ENCODE data around the gene STK16. TPM values are rescaled to one million over a fixed set of nuclear protein-coding genes. Genes with fewer than 3 reads are reported as not detected.

STK16 gene
- total and polyA plus RNA-seq, 2 of the 13 experiments (the other 11 are each of a cell fraction or from before 2014, with no cell fraction given): 28.0 to 50.9 TPM

- TF ChIP-seq ZBTB44 (CRISPR knock-in tag; IDR thresholded peaks at IDR 0.05) (no peak), PAXIP1 (CRISPR knock-in tag; conservative IDR thresholded peaks at IDR 0.05) (no peak), SNAPC5 (CRISPR knock-in tag; IDR thresholded peaks at IDR 0.05; ENCODE audit: borderline replicate concordance) (no peak), ZNF691 (CRISPR knock-in tag; IDR thresholded peaks at IDR 0.05; ENCODE audit: borderline replicate concordance, low read depth) (no peak), ZNF720 (CRISPR knock-in tag; IDR thresholded peaks at IDR 0.05) (no peak), GATAD1 (CRISPR knock-in tag; IDR thresholded peaks at IDR 0.05) (no peak), ZBTB26 (CRISPR knock-in tag; IDR thresholded peaks at IDR 0.05; ENCODE audit: borderline replicate concordance) (0 out of 2 replicates have a peak, but pooled peaks have one; percentile 23), BCLAF1 (IDR thresholded peaks at IDR 0.05) (no peak), HINFP (CRISPR knock-in tag; IDR thresholded peaks at IDR 0.05; ENCODE audit: low read depth) (peak; percentile 11; the same call in 1 of the 2 replicates)
Observed at GRCh38 chr2:219248845-219249202, 3.5 kb downstream of the STK16 start (continued).
